Common myeloid progenitor, CD34-positive (primary cell): ENCODE data around the gene FLT1.

Source experiments
- CTCF ChIA-PET: fragments of 350-600 bp; sonication (Branson Sonifier 250); formaldehyde crosslinking; loops from one replicate; lab custom pipeline; 2021; ENCODE audit warnings: antibody characterized with exemption; lab: Charles Lee
- POLR2A ChIA-PET: fragments of 350-600 bp; sonication (Branson Sonifier 250); formaldehyde crosslinking; loops from one replicate; lab custom pipeline; 2021; ENCODE audit warnings: antibody characterized with exemption; lab: Charles Lee
- DNase-seq, 3 donors: peaks; one replicate each; pipeline versions ENCODE4 v3.0.0 to v3.0.0-alpha.2; 2013
- H3K27ac ChIP-seq, 2 experiments: 1 replicate in 1 of 2; 2 replicates in 1 of 2; pipeline ENCODE4 v1.7.0; 2013; ENCODE audit warnings: inconsistent platforms in 2 of 2, low read length in 2 of 2, mild to moderate bottlenecking in 2 of 2, low read depth in 1 of 2, moderate library complexity in 1 of 2; ENCODE audit not compliant: severe bottlenecking in 2 of 2, insufficient read depth in 1 of 2, poor library complexity in 1 of 2
- H3K27me3 ChIP-seq, 5 experiments: replicated peaks in 2 of 5; 1 replicate in 3 of 5; 2 replicates in 2 of 5; pipeline versions ENCODE4 v1.6.1 to v1.7.0; 2013; ENCODE audit warnings: low read length in 4 of 5, mild to moderate bottlenecking in 2 of 5, moderate library complexity in 2 of 5, inconsistent platforms in 1 of 5; ENCODE audit not compliant: insufficient read depth in 5 of 5, control insufficient read depth in 4 of 5
- H3K36me3 ChIP-seq, 4 experiments: 1 replicate in 2 of 4; 2 replicates in 2 of 4; pipeline versions ENCODE4 v1.6.1 to v1.7.0; 2013; ENCODE audit warnings: low read length in 3 of 4, control low read depth in 1 of 4, mild to moderate bottlenecking in 1 of 4; ENCODE audit not compliant: control insufficient read depth in 4 of 4, insufficient read depth in 4 of 4
- H3K4me1 ChIP-seq, 4 experiments: 1 replicate in 3 of 4; 2 replicates in 1 of 4; pipeline versions ENCODE4 v1.6.1 to v1.7.1; 2013; ENCODE audit warnings: low read length in 3 of 4, mild to moderate bottlenecking in 3 of 4, control low read depth in 1 of 4, inconsistent platforms in 1 of 4, moderate library complexity in 1 of 4; ENCODE audit not compliant: control insufficient read depth in 4 of 4, insufficient read depth in 4 of 4; ENCODE audit errors: control extremely low read depth in 1 of 4
- H3K4me3 ChIP-seq, 7 experiments: 1 replicate in 4 of 7; 2 replicates in 3 of 7; pipeline versions ENCODE4 v1.5.1 to v1.7.0; 2013; ENCODE audit warnings: mild to moderate bottlenecking in 7 of 7, low read length in 6 of 7, moderate library complexity in 6 of 7, inconsistent platforms in 2 of 7, low read depth in 2 of 7, control low read depth in 1 of 7; ENCODE audit not compliant: insufficient read depth in 4 of 7, control insufficient read depth in 1 of 7; ENCODE audit errors: extremely low read depth in 1 of 7
- H3K9me3 ChIP-seq, 5 experiments: 1 replicate in 4 of 5; 2 replicates in 1 of 5; pipeline versions ENCODE4 v1.6.1 to v1.7.1; 2013; ENCODE audit warnings: low read length in 4 of 5, mild to moderate bottlenecking in 2 of 5, inconsistent platforms in 1 of 5, low read depth in 1 of 5, moderate library complexity in 1 of 5; ENCODE audit not compliant: control insufficient read depth in 4 of 5, insufficient read depth in 2 of 5; ENCODE audit errors: control extremely low read depth in 1 of 5
- WGBS: methylation state at CpG from one replicate; pipeline ENCODE4 v1.1.5; 2013; ENCODE audit not compliant: insufficient coverage; 5-methylcytosine and 5-hydroxymethylcytosine counted together

The FLT1 gene

DNA sequence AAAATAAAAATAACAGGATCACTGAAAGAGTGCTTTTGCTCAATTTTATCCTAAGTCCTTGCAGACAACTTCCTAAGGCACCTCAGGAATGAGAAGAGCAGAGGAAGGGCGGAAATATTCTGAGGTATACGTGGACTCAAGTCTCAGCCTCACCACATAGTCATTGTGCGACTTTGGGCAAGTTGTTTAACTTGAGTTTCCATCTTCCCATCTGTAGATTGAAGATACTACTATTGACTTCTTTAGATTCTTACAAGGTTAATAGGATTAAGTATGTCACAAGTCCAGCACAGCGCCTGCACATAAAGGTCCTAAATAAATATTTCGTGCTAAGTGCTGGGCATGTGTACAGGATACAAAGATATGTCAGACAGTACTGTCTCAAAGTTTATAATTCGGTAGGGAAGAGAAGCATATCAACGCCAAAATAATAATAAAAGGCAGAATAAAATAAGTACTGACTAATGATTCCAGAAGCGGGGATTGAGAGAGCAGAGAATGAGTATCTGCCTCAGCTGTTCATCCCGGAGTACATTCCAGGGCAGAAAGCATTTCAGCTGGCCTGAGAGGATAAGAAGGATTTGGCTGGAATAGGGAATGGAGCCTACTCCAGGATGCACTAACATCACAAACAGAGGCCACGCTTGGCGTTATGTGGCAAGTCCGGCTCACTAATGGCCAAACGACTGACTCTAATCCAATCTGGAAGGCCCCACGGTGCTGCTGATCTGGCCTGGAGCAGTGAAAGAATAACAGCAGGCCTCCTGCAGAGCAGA, 139.7 kb downstream of the FLT1 start:
- peak overlapping the region in 1 of 7 experiments; percentile 51 for H3K4me3 ChIP-seq
- peaks cover 0 to 25% (median 18%) of the 10 kb centered on the region in 5 experiments for H3K27me3 ChIP-seq
- H3K9me3 ChIP-seq, result no peaks in the 10 kb centered on the region
- DNase-seq, result no peak
- no peak overlapping the region for H3K27ac ChIP-seq
- H3K4me1 ChIP-seq, result peaks cover 8 to 36% (median 15%) of the 10 kb centered on the region in 4 experiments
- ChIA-PET CTCF (interaction anchor here (0.9 kb wide), 1 partner anchor 26 kb away, joined by 3 read pairs; no protein-coding TSS in a partner anchor), POLR2A (no interaction called here)
- 95% methylated on average over 11 of the region's 14 CpGs for WGBS
- H3K36me3 ChIP-seq, result no peaks in the 10 kb centered on the region

DNA sequence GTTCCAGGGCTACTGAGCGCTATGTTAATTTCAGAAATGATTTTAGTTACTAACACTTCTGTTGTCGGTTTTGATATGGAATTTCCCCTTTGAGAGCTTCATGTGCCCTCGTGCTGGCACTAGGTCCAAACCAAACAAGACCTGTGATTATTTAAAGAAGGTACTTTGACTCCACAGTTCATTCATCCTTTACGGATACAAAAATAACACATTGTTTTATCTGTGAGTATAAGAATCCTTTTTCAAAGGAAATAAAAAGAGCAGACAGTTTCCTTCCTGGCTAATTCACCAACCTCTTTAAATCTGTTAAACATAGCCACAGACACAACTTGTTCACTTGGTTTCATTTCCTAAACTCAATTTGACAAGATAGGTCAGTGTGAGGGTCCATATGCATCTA, 141.2 kb downstream of the FLT1 start:
- no peaks in the 10 kb centered on the region for H3K9me3 ChIP-seq
- POLR2A ChIA-PET, result interaction anchor here (1.1 kb wide), 1 partner anchor 176 kb away, joined by 5 read pairs; no protein-coding TSS in a partner anchor
- no CpG with 5 or more reads among the region's 4 CpGs for WGBS
- H3K27ac ChIP-seq, result no peak overlapping the region
- no peak overlapping the region for H3K4me3 ChIP-seq
- no peak for DNase-seq
- H3K36me3 ChIP-seq, result no peaks in the 10 kb centered on the region
- CTCF ChIA-PET, result no interaction called here
- peaks cover 0 to 40% (median 24%) of the 10 kb centered on the region in 5 experiments for H3K27me3 ChIP-seq
- peaks cover 8 to 36% (median 15%) of the 10 kb centered on the region in 4 experiments for H3K4me1 ChIP-seq

DNA sequence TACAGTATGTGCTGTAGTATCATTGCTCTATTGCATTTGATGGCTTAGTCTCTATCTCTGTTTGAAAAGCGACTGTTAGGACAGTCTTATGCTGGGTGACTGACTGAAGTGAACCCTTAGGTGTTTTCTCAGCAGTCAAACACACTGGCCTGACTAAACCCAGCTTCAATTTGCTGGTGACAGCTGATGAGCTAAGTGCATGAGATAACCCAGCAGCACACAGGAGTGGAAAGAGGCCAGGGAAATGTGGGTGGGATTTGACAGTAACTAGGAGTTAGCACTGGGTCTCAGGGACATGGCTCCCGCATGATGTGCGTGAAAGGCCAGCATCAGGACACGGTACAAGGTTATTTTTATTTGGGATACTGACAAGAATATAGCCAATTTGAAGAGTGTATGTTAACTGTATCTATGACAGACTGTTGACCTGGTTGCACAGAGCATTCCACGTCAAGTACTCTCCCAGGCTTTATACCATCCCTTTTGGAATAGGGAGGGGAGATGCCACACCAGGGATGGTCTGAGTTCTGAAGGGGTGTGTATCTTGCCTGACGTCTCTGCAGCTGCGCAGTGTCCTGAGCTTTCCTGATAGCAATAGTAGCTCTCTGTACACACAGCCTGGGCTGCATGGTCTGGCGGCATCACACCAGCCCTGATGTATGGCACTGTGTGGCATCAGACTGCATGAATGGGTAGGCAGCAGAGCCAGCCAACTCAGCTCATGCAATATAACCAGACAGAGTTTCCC, 144.8 kb downstream of the FLT1 start:
- Histone ChIP-seq H3K9me3 (no peaks in the 10 kb centered on the region), H3K27ac (no peak overlapping the region), H3K27me3 (peaks cover 0 to 62% (median 34%) of the 10 kb centered on the region in 5 experiments), H3K4me3 (no peak overlapping the region), H3K36me3 (no peaks in the 10 kb centered on the region), H3K4me1 (peaks cover 0 to 5% (median 2%) of the 10 kb centered on the region in 4 experiments)
- WGBS, result 99% methylated on average over 7 of the region's 8 CpGs
- DNase-seq, result no peak
- ChIA-PET POLR2A (no interaction called here), CTCF (interaction anchor here (1.4 kb wide), 1 partner anchor 274 kb away, joined by 3 read pairs; no protein-coding TSS in a partner anchor)

DNA sequence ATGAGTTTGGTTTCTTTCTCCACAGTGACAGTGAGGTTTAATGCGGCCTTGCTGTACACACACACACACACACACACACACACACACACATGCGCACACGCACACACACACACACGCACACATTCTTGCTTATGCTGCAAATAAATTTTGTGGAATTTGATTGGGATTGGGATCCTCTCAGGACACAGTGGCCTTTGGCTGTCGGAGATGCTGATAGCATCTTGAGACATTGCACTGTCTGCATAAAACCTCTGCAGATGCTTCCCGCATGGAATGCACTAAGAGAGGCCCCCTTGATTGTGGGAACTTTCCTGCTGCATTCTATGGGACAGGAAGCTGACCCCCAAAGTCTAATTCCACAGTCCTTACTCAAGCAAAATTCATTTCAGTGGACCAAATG, 145.6 kb downstream of the FLT1 start:
- ChIA-PET CTCF (interaction anchor here (1.0 to 1.8 kb wide), 5 partner anchors 8 to 394 kb away, joined by 3 to 5 read pairs (median 3); partner anchors contain the start of gene POMP), POLR2A (no interaction called here)

DNA sequence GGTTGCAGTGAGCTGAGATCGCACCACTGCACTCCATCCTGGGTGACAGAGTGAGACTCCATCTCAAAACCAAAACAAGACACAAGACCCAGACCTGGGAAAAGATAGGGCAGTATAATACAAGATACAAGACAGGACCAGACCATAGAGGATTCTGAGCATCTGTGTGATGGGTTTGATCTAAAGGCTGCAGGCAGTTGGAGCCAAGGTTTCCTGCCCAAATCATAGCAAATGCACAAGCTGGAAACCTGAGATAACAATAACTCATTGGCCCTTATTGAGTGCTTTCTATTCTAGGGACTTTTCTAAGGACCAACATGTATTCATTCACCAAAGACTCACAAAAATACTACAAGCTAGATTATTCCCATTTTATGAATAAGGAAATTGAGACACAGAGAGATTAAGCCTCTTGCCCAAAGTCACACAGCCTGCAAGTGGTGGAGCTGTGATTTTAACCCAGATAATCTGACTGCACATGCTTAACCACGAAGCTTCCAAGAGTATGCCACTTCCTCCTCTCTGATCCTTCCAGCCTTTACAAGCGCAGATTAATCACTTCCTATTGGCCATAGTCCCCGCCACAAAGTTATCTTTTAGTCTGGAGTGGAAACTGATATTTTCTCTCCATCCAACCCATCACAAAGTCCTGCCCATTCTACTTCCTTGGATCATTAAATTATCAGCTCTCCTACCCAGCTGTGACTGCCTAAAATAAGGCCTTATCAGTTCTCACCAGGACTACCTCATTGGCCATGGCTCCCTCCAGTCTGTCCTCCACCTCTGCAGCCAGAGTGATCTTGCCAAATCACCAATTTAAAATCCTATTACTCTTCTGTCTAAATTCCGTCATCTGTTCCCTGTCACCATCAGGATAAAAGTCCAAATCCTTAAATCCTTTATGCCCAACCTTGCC, 147.2 kb downstream of the FLT1 start:
- POLR2A ChIA-PET, result no interaction called here
- Histone ChIP-seq H3K4me1 (no peaks in the 10 kb centered on the region), H3K27me3 (peaks cover 0 to 73% (median 32%) of the 10 kb centered on the region in 5 experiments), H3K4me3 (no peak overlapping the region), H3K36me3 (no peaks in the 10 kb centered on the region), H3K27ac (no peak overlapping the region), H3K9me3 (no peaks in the 10 kb centered on the region)
- CTCF ChIA-PET, result interaction anchor here (1.1 to 1.8 kb wide), 3 partner anchors 36 to 183 kb away, joined by 3 to 5 read pairs (median 3); no protein-coding TSS in a partner anchor
- peak; percentile 46 to 79 (median 71) for DNase-seq
- WGBS, result 0% methylated on average over 3 of the region's 5 CpGs

More for the DNA sequence above, 145.6 kb downstream of the FLT1 start:
- H3K36me3 ChIP-seq, result no peaks in the 10 kb centered on the region
- peaks cover 0 to 69% (median 35%) of the 10 kb centered on the region in 5 experiments for H3K27me3 ChIP-seq
- H3K9me3 ChIP-seq, result no peaks in the 10 kb centered on the region
- DNase-seq, result no peak
- H3K4me3 ChIP-seq, result no peak overlapping the region
- WGBS, result 90% methylated on average over 2 of the region's 6 CpGs
- H3K4me1 ChIP-seq, result peaks cover 0 to 5% (median 0%) of the 10 kb centered on the region in 4 experiments
- no peak overlapping the region for H3K27ac ChIP-seq

DNA sequence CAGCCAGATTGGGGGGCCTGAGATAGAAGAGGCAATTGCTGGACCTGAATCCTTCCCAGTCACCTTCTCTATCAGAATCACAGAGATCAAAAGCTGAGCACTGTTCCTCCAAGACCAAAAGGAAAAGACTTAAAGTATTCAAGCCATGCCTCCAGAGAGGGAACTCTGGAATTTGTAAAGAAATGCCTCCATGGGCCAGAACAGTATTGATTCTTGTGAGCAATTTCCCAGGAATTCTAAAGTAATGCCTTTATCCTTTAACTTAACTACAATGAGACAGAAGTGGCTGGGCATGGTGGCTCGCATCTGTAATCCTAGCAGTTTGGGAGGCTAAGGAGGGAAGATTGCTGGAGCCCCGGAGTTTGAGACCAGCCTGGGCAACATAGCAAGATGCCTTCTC, 148.8 kb downstream of the FLT1 start:
- DNase-seq, result no peak
- 100% methylated on average over 2 of the region's 2 CpGs for WGBS
- CTCF ChIA-PET, result interaction anchor here (1.3 kb wide), 1 partner anchor 25 kb away, joined by 3 read pairs; no protein-coding TSS in a partner anchor
- H3K27me3 ChIP-seq, result peaks cover 0 to 69% (median 25%) of the 10 kb centered on the region in 5 experiments
- H3K9me3 ChIP-seq, result no peaks in the 10 kb centered on the region
- no peak overlapping the region for H3K27ac ChIP-seq
- H3K4me3 ChIP-seq, result no peak overlapping the region
- H3K36me3 ChIP-seq, result no peaks in the 10 kb centered on the region
- POLR2A ChIA-PET, result no interaction called here
- H3K4me1 ChIP-seq, result no peaks in the 10 kb centered on the region
